Activated CD4-positive, alpha-beta memory T cell treated with anti-CD3 and anti-CD28 coated beads, Interleukin-2, amount 10 ng/mL, durations not matched to agents 7 days and 5 days (primary cell): Measurements from ENCODE around the gene SIRPA. TPM values are rescaled to one million over a fixed set of nuclear protein-coding genes. Genes with fewer than 3 reads are reported as not detected.

Experiments used
- CTCF ChIA-PET: fragments of 350-600 bp; sonication (Branson Sonifier 250); formaldehyde crosslinking; loops from one replicate; lab custom pipeline; 2021; ENCODE audit warnings: antibody characterized with exemption, inconsistent platforms; lab: Charles Lee
- POLR2A ChIA-PET: fragments of 350-600 bp; sonication (Branson Sonifier 250); formaldehyde crosslinking; loops from one replicate; lab custom pipeline; 2021; ENCODE audit warnings: antibody characterized with exemption; lab: Charles Lee
- DNase-seq: peaks from one replicate; pipeline ENCODE4 v3.0.0-alpha.2; 2020
- H3K27ac Mint-ChIP-seq: one replicate; pipeline ENCODE4 v1.8.0; 2021; ENCODE audit warnings: mild to moderate bottlenecking, mixed read lengths
- H3K27me3 Mint-ChIP-seq: one replicate; pipeline ENCODE4 v1.8.0; 2021; ENCODE audit warnings: mixed read lengths
- H3K36me3 Mint-ChIP-seq: one replicate; pipeline ENCODE4 v1.8.0; 2021; ENCODE audit warnings: low read depth, mixed read lengths
- H3K4me1 Mint-ChIP-seq: one replicate; pipeline ENCODE4 v1.8.0; 2021; ENCODE audit warnings: mixed read lengths
- H3K4me3 Mint-ChIP-seq: one replicate; pipeline ENCODE4 v1.8.0; 2021; ENCODE audit warnings: mild to moderate bottlenecking, mixed read lengths
- H3K9me3 Mint-ChIP-seq: one replicate; pipeline ENCODE4 v1.8.0; 2021; ENCODE audit warnings: mixed read lengths
- total RNA-seq, 2 experiments: library from RNA; stranded (reverse); gene quantifications; one replicate each; pipeline ENCODE4 v1.2.3, GENCODE V29; 2021

SIRPA gene
- total RNA-seq, 2 experiments from 2014 or later, result not detected

- ChIA-PET POLR2A (no interaction called here), CTCF (no interaction called here)
- no peak for DNase-seq
- H3K4me1 Mint-ChIP-seq, result peaks cover 1% of the 10 kb centered on the region
- no peak overlapping the region for H3K27ac Mint-ChIP-seq
- no peaks in the 10 kb centered on the region for H3K36me3 Mint-ChIP-seq
- H3K27me3 Mint-ChIP-seq, result peaks cover 62% of the 10 kb centered on the region
- no peak overlapping the region for H3K4me3 Mint-ChIP-seq
- H3K9me3 Mint-ChIP-seq, result no peaks in the 10 kb centered on the region
Observed at GRCh38 chr20:1896484-1897258, 1.5 kb downstream of the SIRPA start.

- no peaks in the 10 kb centered on the region for H3K9me3 Mint-ChIP-seq
- ChIA-PET POLR2A (no interaction called here), CTCF (no interaction called here)
- H3K36me3 Mint-ChIP-seq, result no peaks in the 10 kb centered on the region
- no peak overlapping the region for H3K27ac Mint-ChIP-seq
- no peak overlapping the region for H3K4me3 Mint-ChIP-seq
- H3K4me1 Mint-ChIP-seq, result peaks cover 1% of the 10 kb centered on the region
- no peak for DNase-seq
- H3K27me3 Mint-ChIP-seq, result peaks cover 54% of the 10 kb centered on the region
Observed at GRCh38 chr20:1897541-1897940, 2.3 kb downstream of the SIRPA start.

GRCh38 chr20:1897965-1898464 is 2.8 kb downstream of the SIRPA start:
- Mint-ChIP-seq H3K27me3 (peaks cover 49% of the 10 kb centered on the region), H3K4me1 (peaks cover 1% of the 10 kb centered on the region), H3K9me3 (no peaks in the 10 kb centered on the region), H3K27ac (no peak overlapping the region), H3K36me3 (no peaks in the 10 kb centered on the region), H3K4me3 (no peak overlapping the region)
- no peak for DNase-seq
- ChIA-PET POLR2A (no interaction called here), CTCF (no interaction called here)

- Mint-ChIP-seq H3K4me3 (no peak overlapping the region), H3K9me3 (no peaks in the 10 kb centered on the region), H3K4me1 (peaks cover 1% of the 10 kb centered on the region), H3K27me3 (peaks cover 45% of the 10 kb centered on the region), H3K27ac (no peak overlapping the region), H3K36me3 (no peaks in the 10 kb centered on the region)
- CTCF ChIA-PET, result no interaction called here
- DNase-seq, result no peak
- POLR2A ChIA-PET, result no interaction called here
Observed at GRCh38 chr20:1898482-1899240, 3.5 kb downstream of the SIRPA start.

GRCh38 chr20:1899241-1899525 is 4.0 kb downstream of the SIRPA start:
- Mint-ChIP-seq H3K27ac (no peak overlapping the region), H3K36me3 (no peaks in the 10 kb centered on the region), H3K27me3 (peaks cover 41% of the 10 kb centered on the region), H3K4me3 (no peak overlapping the region), H3K9me3 (no peaks in the 10 kb centered on the region), H3K4me1 (peaks cover 1% of the 10 kb centered on the region)
- no peak for DNase-seq
- ChIA-PET POLR2A (no interaction called here), CTCF (no interaction called here)

- Mint-ChIP-seq H3K9me3 (no peaks in the 10 kb centered on the region), H3K36me3 (no peaks in the 10 kb centered on the region), H3K27ac (no peak overlapping the region), H3K4me1 (no peaks in the 10 kb centered on the region), H3K4me3 (no peak overlapping the region), H3K27me3 (peaks cover 39% of the 10 kb centered on the region)
- ChIA-PET POLR2A (no interaction called here), CTCF (no interaction called here)
- no peak for DNase-seq
Observed at GRCh38 chr20:1900321-1900801, 5.2 kb downstream of the SIRPA start.

GRCh38 chr20:1901704-1902103 is 6.5 kb downstream of the SIRPA start:
- peaks cover 27% of the 10 kb centered on the region for H3K27me3 Mint-ChIP-seq
- no peak for DNase-seq
- H3K4me1 Mint-ChIP-seq, result peaks cover 7% of the 10 kb centered on the region
- ChIA-PET POLR2A (no interaction called here), CTCF (no interaction called here)
- H3K4me3 Mint-ChIP-seq, result no peak overlapping the region
- no peaks in the 10 kb centered on the region for H3K36me3 Mint-ChIP-seq
- H3K27ac Mint-ChIP-seq, result no peak overlapping the region
- no peaks in the 10 kb centered on the region for H3K9me3 Mint-ChIP-seq

- Mint-ChIP-seq H3K36me3 (no peaks in the 10 kb centered on the region), H3K27me3 (peaks cover 22% of the 10 kb centered on the region), H3K4me3 (no peak overlapping the region), H3K4me1 (peaks cover 8% of the 10 kb centered on the region), H3K27ac (no peak overlapping the region), H3K9me3 (no peaks in the 10 kb centered on the region)
- POLR2A ChIA-PET, result no interaction called here
- DNase-seq, result no peak
- CTCF ChIA-PET, result no interaction called here
Observed at GRCh38 chr20:1902188-1902587, 7.0 kb downstream of the SIRPA start.

- CTCF ChIA-PET, result no interaction called here
- POLR2A ChIA-PET, result no interaction called here
- no peak for DNase-seq
- peaks cover 9% of the 10 kb centered on the region for H3K4me1 Mint-ChIP-seq
- no peak overlapping the region for H3K4me3 Mint-ChIP-seq
- H3K27me3 Mint-ChIP-seq, result peaks cover 7% of the 10 kb centered on the region
- H3K9me3 Mint-ChIP-seq, result no peaks in the 10 kb centered on the region
- H3K36me3 Mint-ChIP-seq, result no peaks in the 10 kb centered on the region
- no peak overlapping the region for H3K27ac Mint-ChIP-seq
Observed at GRCh38 chr20:1904135-1904534, 8.9 kb downstream of the SIRPA start.

- Mint-ChIP-seq H3K36me3 (no peaks in the 10 kb centered on the region), H3K4me1 (peaks cover 9% of the 10 kb centered on the region), H3K27ac (no peak overlapping the region), H3K9me3 (no peaks in the 10 kb centered on the region), H3K27me3 (no peaks in the 10 kb centered on the region), H3K4me3 (no peak overlapping the region)
- ChIA-PET CTCF (no interaction called here), POLR2A (no interaction called here)
- DNase-seq, result no peak
Observed at GRCh38 chr20:1905009-1905408, 9.8 kb downstream of the SIRPA start.

- Mint-ChIP-seq H3K9me3 (no peaks in the 10 kb centered on the region), H3K4me3 (no peak overlapping the region), H3K27me3 (peaks cover 2% of the 10 kb centered on the region), H3K36me3 (no peaks in the 10 kb centered on the region), H3K27ac (no peak overlapping the region), H3K4me1 (peaks cover 9% of the 10 kb centered on the region)
- DNase-seq, result no peak
- ChIA-PET CTCF (no interaction called here), POLR2A (no interaction called here)
Observed at GRCh38 chr20:1905693-1906092, 10.5 kb downstream of the SIRPA start.

- ChIA-PET CTCF (no interaction called here), POLR2A (no interaction called here)
- Mint-ChIP-seq H3K4me3 (no peak overlapping the region), H3K27ac (no peak overlapping the region), H3K27me3 (peaks cover 2% of the 10 kb centered on the region), H3K36me3 (no peaks in the 10 kb centered on the region), H3K9me3 (no peaks in the 10 kb centered on the region), H3K4me1 (peaks cover 9% of the 10 kb centered on the region)
- no peak for DNase-seq
Observed at GRCh38 chr20:1906361-1907051, 11.3 kb downstream of the SIRPA start.

GRCh38 chr20:1907586-1907985 is 12.4 kb downstream of the SIRPA start:
- Mint-ChIP-seq H3K27ac (no peak overlapping the region), H3K4me1 (peaks cover 9% of the 10 kb centered on the region), H3K4me3 (no peak overlapping the region), H3K27me3 (peaks cover 2% of the 10 kb centered on the region), H3K36me3 (no peaks in the 10 kb centered on the region), H3K9me3 (no peaks in the 10 kb centered on the region)
- ChIA-PET CTCF (no interaction called here), POLR2A (no interaction called here)
- no peak for DNase-seq
